Astrocyte (in vitro differentiated cells and primary cell): ENCODE data around the gene PPP3CA. TPM values are rescaled to one million over a fixed set of nuclear protein-coding genes. Genes with fewer than 3 reads are reported as not detected.
A peak's percentile ranks its signal among the peaks of the same experiment; 100 is the strongest.

Experiments used
- DNase-seq: peaks from one replicate; pipeline ENCODE4 v3.0.0-alpha.2; 2010; ENCODE audit warnings: low read depth
- FAIRE-seq: peaks from 2 replicates; lab custom pipeline; 2011; peaks lifted over from hg19 to GRCh38; lab: Jason Lieb, UNC
- H2AFZ ChIP-seq: 2 replicates; pipeline ENCODE4 v1.6.0; 2012; ENCODE audit warnings: low read depth, low read length, inconsistent platforms
- H3K27ac ChIP-seq: 2 replicates; pipeline ENCODE4 v1.5.1; 2011; ENCODE audit warnings: low read depth, low read length, inconsistent platforms
- H3K27me3 ChIP-seq: 2 replicates; pipeline ENCODE4 v1.6.0; 2011; ENCODE audit warnings: low read length, inconsistent platforms; ENCODE audit not compliant: insufficient read depth
- H3K36me3 ChIP-seq: 2 replicates; pipeline ENCODE4 v1.5.1; 2011; ENCODE audit warnings: low read length, inconsistent platforms; ENCODE audit not compliant: insufficient read depth
- H3K4me1 ChIP-seq: 2 replicates; pipeline ENCODE4 v1.5.1; 2011; ENCODE audit warnings: low read length, inconsistent platforms; ENCODE audit not compliant: insufficient read depth
- H3K4me2 ChIP-seq: 2 replicates; pipeline ENCODE4 v1.6.0; 2012; ENCODE audit warnings: low read length, inconsistent platforms
- H3K4me3 ChIP-seq: 2 replicates; pipeline ENCODE4 v1.5.1; 2011; ENCODE audit warnings: low read depth, mild to moderate bottlenecking, low read length, inconsistent platforms; ENCODE audit not compliant: insufficient read depth
- H3K79me2 ChIP-seq: 2 replicates; pipeline ENCODE4 v1.6.0; 2012; ENCODE audit warnings: mild to moderate bottlenecking, low read length, inconsistent platforms; ENCODE audit not compliant: insufficient read depth
- H3K9ac ChIP-seq: 2 replicates; pipeline ENCODE4 v1.6.0; 2012; ENCODE audit warnings: mild to moderate bottlenecking, low read length, inconsistent platforms
- H3K9me3 ChIP-seq: 2 replicates; pipeline ENCODE4 v1.5.1; 2012; ENCODE audit warnings: low read depth, mild to moderate bottlenecking, low read length, inconsistent platforms; ENCODE audit not compliant: insufficient read depth
- H4K20me1 ChIP-seq: 2 replicates; pipeline ENCODE4 v1.6.0; 2012; ENCODE audit warnings: low read length, inconsistent platforms; ENCODE audit not compliant: insufficient read depth
- H3K27ac Mint-ChIP-seq: one replicate; pipeline ENCODE4 v1.8.0; 2021; ENCODE audit warnings: mild to moderate bottlenecking, mixed read lengths; ENCODE audit not compliant: unreplicated experiment
- H3K27me3 Mint-ChIP-seq: one replicate; pipeline ENCODE4 v1.8.0; 2021; ENCODE audit warnings: low read depth, mixed read lengths; ENCODE audit not compliant: unreplicated experiment
- H3K36me3 Mint-ChIP-seq: one replicate; pipeline ENCODE4 v1.8.0; 2021; ENCODE audit warnings: low read depth, mixed read lengths; ENCODE audit not compliant: unreplicated experiment
- H3K4me1 Mint-ChIP-seq: one replicate; pipeline ENCODE4 v1.8.0; 2021; ENCODE audit warnings: low read depth, mixed read lengths; ENCODE audit not compliant: unreplicated experiment
- H3K4me3 Mint-ChIP-seq: one replicate; pipeline ENCODE4 v1.8.0; 2021; ENCODE audit warnings: mild to moderate bottlenecking, moderate library complexity, mixed read lengths; ENCODE audit not compliant: unreplicated experiment
- H3K9me3 Mint-ChIP-seq: one replicate; pipeline ENCODE4 v1.8.0; 2021; ENCODE audit warnings: mild to moderate bottlenecking, mixed read lengths; ENCODE audit not compliant: unreplicated experiment
- CTCF ChIP-seq: IDR thresholded peaks from 2 replicates; pipeline ENCODE4 v1.5.1; 2011; ENCODE audit warnings: low read depth, mild to moderate bottlenecking, inconsistent platforms, low read length, moderate library complexity; ENCODE audit not compliant: insufficient read depth
- EZH2 ChIP-seq: IDR thresholded peaks from 2 replicates; pipeline ENCODE4 v1.6.1; 2012; ENCODE audit warnings: mild to moderate bottlenecking, low read length, inconsistent platforms; ENCODE audit not compliant: insufficient read depth
- total RNA-seq: library from RNA; stranded (reverse); gene quantifications from 2 replicates; pipeline ENCODE4 v1.2.1, GENCODE V29; 2021

PPP3CA gene
- total RNA-seq, 1 donor from 2014 or later: 101 TPM

- no peaks in the 10 kb centered on the region for H4K20me1 ChIP-seq
- no peak overlapping the region for H3K4me3 Mint-ChIP-seq
- no peaks in the 10 kb centered on the region for H3K27me3 Mint-ChIP-seq
- no peak overlapping the region for H2AFZ ChIP-seq
- H3K9me3 ChIP-seq: no peaks in the 10 kb centered on the region
- FAIRE-seq: peak; percentile 70
- H3K27ac ChIP-seq: no peak overlapping the region
- H3K36me3 ChIP-seq: no peaks in the 10 kb centered on the region
- DNase-seq: no peak
- H3K4me1 ChIP-seq: no peaks in the 10 kb centered on the region
- no peak overlapping the region for H3K27ac Mint-ChIP-seq
- no peaks in the 10 kb centered on the region for H3K79me2 ChIP-seq
- H3K27me3 ChIP-seq: no peaks in the 10 kb centered on the region
- H3K4me2 ChIP-seq: no peak overlapping the region
- H3K4me3 ChIP-seq: no peak overlapping the region
- peaks cover 3% of the 10 kb centered on the region for H3K36me3 Mint-ChIP-seq
- H3K9ac ChIP-seq: no peak overlapping the region
- H3K4me1 Mint-ChIP-seq: peaks cover 7% of the 10 kb centered on the region
- TF ChIP-seq CTCF (no peak), EZH2 (no peak)
- no peaks in the 10 kb centered on the region for H3K9me3 Mint-ChIP-seq
Observed at GRCh38 chr4:101076032-101076431, 271.3 kb downstream of the PPP3CA start.

DNA sequence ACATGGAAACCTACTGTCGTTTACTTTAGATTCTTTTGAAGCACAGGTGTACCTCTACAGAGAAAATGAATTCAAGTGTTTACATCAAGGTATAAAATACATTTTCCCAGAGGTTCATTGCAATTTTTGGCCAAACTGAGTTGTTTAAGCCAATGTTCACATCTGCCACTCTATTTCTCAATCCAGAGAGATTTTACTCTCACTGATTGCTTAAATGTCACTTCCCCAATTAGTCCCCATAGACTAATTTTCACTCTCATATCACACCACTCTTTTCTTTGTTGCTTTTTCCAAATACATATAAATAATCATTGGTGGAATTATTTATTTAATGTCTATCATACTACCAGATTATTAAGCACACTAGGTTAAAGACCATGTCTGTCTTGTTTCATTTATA lies 271.8 kb downstream of the PPP3CA start:
- no peak overlapping the region for H3K27ac ChIP-seq
- H3K9ac ChIP-seq: no peak overlapping the region
- Mint-ChIP-seq H3K4me3 (no peak overlapping the region), H3K27me3 (no peaks in the 10 kb centered on the region), H3K4me1 (peaks cover 10% of the 10 kb centered on the region), H3K27ac (no peak overlapping the region), H3K9me3 (no peaks in the 10 kb centered on the region), H3K36me3 (peaks cover 3% of the 10 kb centered on the region)
- TF ChIP-seq EZH2: no peak
- no peak for TF ChIP-seq CTCF
- H2AFZ ChIP-seq: no peak overlapping the region
- no peaks in the 10 kb centered on the region for H3K36me3 ChIP-seq
- H3K4me3 ChIP-seq: no peak overlapping the region
- H3K9me3 ChIP-seq: no peaks in the 10 kb centered on the region
- H3K27me3 ChIP-seq: no peaks in the 10 kb centered on the region
- no peaks in the 10 kb centered on the region for H3K4me1 ChIP-seq
- no peak for DNase-seq
- H3K79me2 ChIP-seq: no peaks in the 10 kb centered on the region
- no peak overlapping the region for H3K4me2 ChIP-seq
- H4K20me1 ChIP-seq: no peaks in the 10 kb centered on the region
- no peak for FAIRE-seq

DNA sequence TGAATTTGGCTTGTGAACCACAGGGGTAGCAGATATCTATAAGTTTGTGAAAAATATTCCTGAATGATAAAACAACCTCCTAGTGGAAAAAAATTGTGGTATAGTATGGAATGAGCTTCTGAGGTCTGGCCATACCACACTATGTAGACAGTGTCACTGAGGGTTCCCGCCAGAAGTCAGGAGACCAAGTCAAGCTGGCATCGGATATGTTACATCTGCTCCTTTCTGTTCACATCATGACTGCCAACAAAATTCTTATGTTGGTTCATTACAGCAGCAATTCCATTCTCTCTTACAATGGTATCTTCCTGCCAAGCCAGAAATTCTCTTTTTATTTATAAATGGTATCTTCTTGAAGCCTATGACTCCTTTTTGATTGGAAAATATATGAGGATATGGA lies 273.0 kb downstream of the PPP3CA start:
- peak; percentile 42 for DNase-seq
- H3K4me3 Mint-ChIP-seq: no peak overlapping the region
- no peaks in the 10 kb centered on the region for H4K20me1 ChIP-seq
- no peaks in the 10 kb centered on the region for H3K36me3 ChIP-seq
- H3K4me2 ChIP-seq: no peak overlapping the region
- H3K9me3 ChIP-seq: no peaks in the 10 kb centered on the region
- H3K9me3 Mint-ChIP-seq: no peaks in the 10 kb centered on the region
- no peak for FAIRE-seq
- H3K79me2 ChIP-seq: no peaks in the 10 kb centered on the region
- no peaks in the 10 kb centered on the region for H3K4me1 ChIP-seq
- H3K27me3 ChIP-seq: no peaks in the 10 kb centered on the region
- no peaks in the 10 kb centered on the region for H3K27me3 Mint-ChIP-seq
- no peak for TF ChIP-seq EZH2
- no peak for TF ChIP-seq CTCF
- H3K27ac Mint-ChIP-seq: no peak overlapping the region
- H3K36me3 Mint-ChIP-seq: peaks cover 3% of the 10 kb centered on the region
- H3K4me1 Mint-ChIP-seq: peaks cover 10% of the 10 kb centered on the region
- H3K27ac ChIP-seq: no peak overlapping the region
- no peak overlapping the region for H3K4me3 ChIP-seq
- H3K9ac ChIP-seq: no peak overlapping the region
- H2AFZ ChIP-seq: no peak overlapping the region
